Neural progenitor cell (in vitro differentiated cells): Measurements from ENCODE around the gene MMRN1.

Source experiments
- CTCF ChIP-seq: fragments of 200-600 bp; sonication (generic); IDR thresholded peaks from 2 replicates; pipeline ENCODE4 v1.5.1; 2017; ENCODE audit warnings: antibody characterized with exemption, mild to moderate bottlenecking
- EZH2 ChIP-seq: fragments of 200-600 bp; sonication (generic); IDR thresholded peaks from 2 replicates; pipeline ENCODE4 v1.6.1; 2017; ENCODE audit warnings: antibody characterized with exemption, mild to moderate bottlenecking, moderate library complexity
- EZH2phosphoT487 ChIP-seq: fragments of 200-600 bp; sonication (generic); IDR thresholded peaks from 2 replicates; pipeline ENCODE4 v1.6.1; 2017; ENCODE audit warnings: antibody characterized with exemption

- no peak for TF ChIP-seq CTCF
- TF ChIP-seq EZH2phosphoT487, result no peak
- no peak for TF ChIP-seq EZH2
Observed at GRCh38 chr4:89994176-89994873, 99.7 kb downstream of the MMRN1 start.
